ENCODE results near the gene LMO2.
"Not testable (repeated sequence)": the region's sequence is repeated elsewhere in the genome, so short reads cannot be mapped to it uniquely, and the experiment has no call there.

Gene LMO2

GRCh38 chr11:33860926-33861325, 30.9 kb downstream of the LMO2 start:
- no peak for DNase-seq

- DNase-seq = no peak
Observed at GRCh38 chr11:33859306-33859705, 32.6 kb downstream of the LMO2 start.

GRCh38 chr11:33857933-33858371, 33.9 kb downstream of the LMO2 start:
- peak; percentile 61 to 76 for DNase-seq

GRCh38 chr11:33855500-33855899, 36.4 kb downstream of the LMO2 start:
- DNase-seq = no peak

GRCh38 chr11:33848717-33849390, 43.0 kb downstream of the LMO2 start:
- no peak for DNase-seq

- no peak for DNase-seq
Observed at GRCh38 chr11:33847251-33847650, 44.6 kb downstream of the LMO2 start.

GRCh38 chr11:33844236-33844635, 47.6 kb downstream of the LMO2 start:
- DNase-seq = no peak

- DNase-seq = no peak
Observed at GRCh38 chr11:33843018-33843417, 48.9 kb downstream of the LMO2 start.

- no peak for DNase-seq
Observed at GRCh38 chr11:33842236-33842915, 49.5 kb downstream of the LMO2 start.

GRCh38 chr11:33838234-33838633, 53.6 kb downstream of the LMO2 start:
- not testable (repeated sequence) for DNase-seq

- not testable (repeated sequence) for DNase-seq
Observed at GRCh38 chr11:33837334-33837733, 54.5 kb downstream of the LMO2 start.

- peak in 1 of 2 donors; percentile 8 for DNase-seq
Observed at GRCh38 chr11:33835143-33835878, 56.6 kb downstream of the LMO2 start.

GRCh38 chr11:33832676-33833075, 59.2 kb downstream of the LMO2 start:
- DNase-seq = no peak

- DNase-seq = no peak
Observed at GRCh38 chr11:33830903-33831648, 60.8 kb downstream of the LMO2 start.

GRCh38 chr11:33829430-33830141, 62.3 kb downstream of the LMO2 start:
- DNase-seq = peak; percentile 51 to 63

GRCh38 chr11:33828604-33829429, 63.1 kb downstream of the LMO2 start:
- DNase-seq = no peak

GRCh38 chr11:33827206-33827605, 64.7 kb downstream of the LMO2 start:
- DNase-seq = no peak

GRCh38 chr11:33825854-33826560, 65.9 kb downstream of the LMO2 start:
- DNase-seq = no peak

- DNase-seq = not testable (repeated sequence)
Observed at GRCh38 chr11:33822981-33823380, 68.9 kb downstream of the LMO2 start.

GRCh38 chr11:33819278-33820035, 72.4 kb downstream of the LMO2 start:
- DNase-seq = no peak

All from CD4-positive, alpha-beta T cell treated with Interleukin-4 for 1 hour (primary cell).